ENCODE measurements around the gene NDC1. TPM values are rescaled to one million over a fixed set of nuclear protein-coding genes. Genes with fewer than 3 reads are reported as not detected.

NDC1 gene
- total RNA-seq, 4 donors from 2014 or later = 6.8 to 13.3 (median 11.1) TPM

GRCh38 chr1:53722025-53722424 is 116.1 kb downstream of the NDC1 start:
- H3K4me3 ChIP-seq (ENCODE audit: low read depth, poor library complexity, severe bottlenecking) = no peak overlapping the region
- WGBS, 2 donors = 81 to 82% methylated on average over 1 of the region's 1 CpG
- no peak for DNase-seq (ENCODE audit: low spot score in 2 of 2)
- intact Hi-C loops (cut with DNase I; ENCODE audit: low total_unique reads) = no loop called here
- TF ChIP-seq, protein P1, sequence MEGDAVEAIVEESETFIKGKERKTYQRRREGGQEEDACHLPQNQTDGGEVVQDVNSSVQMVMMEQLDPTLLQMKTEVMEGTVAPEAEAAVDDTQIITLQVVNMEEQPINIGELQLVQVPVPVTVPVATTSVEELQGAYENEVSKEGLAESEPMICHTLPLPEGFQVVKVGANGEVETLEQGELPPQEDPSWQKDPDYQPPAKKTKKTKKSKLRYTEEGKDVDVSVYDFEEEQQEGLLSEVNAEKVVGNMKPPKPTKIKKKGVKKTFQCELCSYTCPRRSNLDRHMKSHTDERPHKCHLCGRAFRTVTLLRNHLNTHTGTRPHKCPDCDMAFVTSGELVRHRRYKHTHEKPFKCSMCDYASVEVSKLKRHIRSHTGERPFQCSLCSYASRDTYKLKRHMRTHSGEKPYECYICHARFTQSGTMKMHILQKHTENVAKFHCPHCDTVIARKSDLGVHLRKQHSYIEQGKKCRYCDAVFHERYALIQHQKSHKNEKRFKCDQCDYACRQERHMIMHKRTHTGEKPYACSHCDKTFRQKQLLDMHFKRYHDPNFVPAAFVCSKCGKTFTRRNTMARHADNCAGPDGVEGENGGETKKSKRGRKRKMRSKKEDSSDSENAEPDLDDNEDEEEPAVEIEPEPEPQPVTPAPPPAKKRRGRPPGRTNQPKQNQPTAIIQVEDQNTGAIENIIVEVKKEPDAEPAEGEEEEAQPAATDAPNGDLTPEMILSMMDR (IDR thresholded peaks at IDR 0.05) = no peak
- TF ChIP-seq POLR2A (IDR thresholded peaks at IDR 0.05) = no peak

- TF ChIP-seq, protein P1 (IDR thresholded peaks at IDR 0.05) = no peak
- no peak for TF ChIP-seq POLR2A (IDR thresholded peaks at IDR 0.05)
- H3K4me3 ChIP-seq (ENCODE audit: low read depth, poor library complexity, severe bottlenecking) = no peak overlapping the region
- intact Hi-C loops (cut with DNase I; ENCODE audit: low total_unique reads) = no loop called here
- no peak for DNase-seq (ENCODE audit: low spot score in 2 of 2)
- 85 to 87% methylated on average over 4 of the region's 4 CpGs for WGBS, 2 donors
These were observed 117.0 kb downstream of the NDC1 start for GRCh38 chr1:53721088-53721487.

DNA sequence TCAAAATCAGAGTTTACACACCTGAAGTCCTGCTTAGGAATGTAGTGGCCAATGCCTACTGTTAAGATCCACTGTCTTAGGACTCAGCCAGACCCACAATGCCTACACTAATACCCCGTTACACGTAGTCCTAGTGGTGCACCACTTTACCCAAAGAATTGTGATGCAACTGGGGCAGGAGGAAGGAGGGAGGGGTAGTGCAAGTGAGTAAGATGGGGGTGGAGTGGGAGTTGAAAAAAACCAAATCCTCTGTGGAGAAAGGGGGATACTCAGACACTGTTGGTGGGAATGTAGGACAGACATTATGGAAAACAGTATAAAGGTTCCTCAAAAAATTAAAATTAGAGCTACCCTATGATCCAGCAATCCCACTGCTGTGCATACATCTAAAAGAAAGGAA is 118.6 kb downstream of the NDC1 start:
- intact Hi-C loops (cut with DNase I; ENCODE audit: low total_unique reads) = no loop called here
- TF ChIP-seq, protein P1 (IDR thresholded peaks at IDR 0.05) = no peak
- TF ChIP-seq POLR2A (IDR thresholded peaks at IDR 0.05) = no peak
- DNase-seq (ENCODE audit: low spot score in 2 of 2) = no peak
- H3K4me3 ChIP-seq (ENCODE audit: low read depth, poor library complexity, severe bottlenecking) = no peak overlapping the region
- WGBS, 2 donors = 96 to 100% methylated on average over 2 of the region's 2 CpGs

DNA sequence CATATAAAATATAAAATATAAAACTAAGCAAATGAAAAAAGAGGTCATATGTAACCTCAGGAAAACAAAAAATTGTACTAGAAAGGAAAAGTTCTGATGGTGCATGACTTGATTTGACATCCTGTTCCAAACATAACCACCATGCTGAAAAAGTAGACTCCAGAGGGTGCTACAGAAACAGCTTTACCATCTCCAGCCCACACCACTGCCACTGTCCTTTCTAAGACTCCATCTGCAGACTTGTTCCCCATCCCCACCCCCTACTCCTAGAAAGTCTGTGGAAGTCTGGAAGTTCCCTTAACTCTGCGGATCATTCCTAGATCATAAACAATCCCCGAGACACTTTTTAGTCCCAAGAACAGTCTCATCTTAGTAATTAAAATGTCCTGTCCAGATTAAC is 119.7 kb downstream of the NDC1 start:
- TF ChIP-seq, protein P1 (IDR thresholded peaks at IDR 0.05) = no peak
- TF ChIP-seq POLR2A (IDR thresholded peaks at IDR 0.05) = no peak
- H3K4me3 ChIP-seq (ENCODE audit: low read depth, poor library complexity, severe bottlenecking) = no peak overlapping the region
- 72 to 82% methylated on average over 2 of the region's 2 CpGs for WGBS, 2 donors
- intact Hi-C loops (cut with DNase I; ENCODE audit: low total_unique reads) = no loop called here
- no peak for DNase-seq (ENCODE audit: low spot score in 2 of 2)

DNA sequence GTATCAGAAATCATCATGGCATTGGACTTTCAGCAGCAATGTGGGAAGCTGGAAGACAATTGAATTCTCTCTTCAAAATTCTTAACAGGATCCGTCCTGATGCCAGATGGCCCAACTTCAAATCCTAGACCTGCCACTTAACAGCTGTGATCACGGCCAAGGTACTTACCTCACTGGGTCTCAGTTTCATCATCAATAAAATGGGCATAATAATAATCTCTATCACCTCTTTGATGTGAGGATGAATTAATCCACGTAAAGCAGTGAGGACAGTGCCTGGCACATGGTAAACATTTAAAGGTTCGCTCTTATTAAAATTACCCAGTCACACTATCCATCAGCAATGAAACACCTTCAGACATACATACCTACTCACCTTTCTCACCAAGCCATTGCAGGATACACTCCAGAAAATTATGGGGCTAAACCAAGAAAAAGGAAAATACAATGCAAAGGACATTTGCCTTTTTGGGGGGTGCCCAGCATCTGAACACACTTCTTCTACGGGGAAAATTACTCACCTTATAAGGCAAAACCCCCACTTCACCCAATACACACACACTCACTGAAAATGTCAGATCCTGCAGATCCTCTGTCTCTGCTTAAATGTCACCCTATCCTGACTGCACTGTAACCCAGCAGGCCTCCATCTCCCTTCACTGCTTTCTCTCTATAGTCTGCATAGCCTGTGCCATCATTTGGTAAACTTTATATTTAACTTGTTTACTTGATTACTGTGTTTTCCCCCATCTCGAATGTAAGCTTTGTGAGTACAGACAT is 120.9 kb downstream of the NDC1 start:
- TF ChIP-seq, protein P1 (IDR thresholded peaks at IDR 0.05) = no peak
- no peak for TF ChIP-seq POLR2A (IDR thresholded peaks at IDR 0.05)
- intact Hi-C loops (cut with DNase I; ENCODE audit: low total_unique reads) = no loop called here
- no peak for DNase-seq (ENCODE audit: low spot score in 2 of 2)
- WGBS, 2 donors = 82 to 85% methylated on average over 6 of the region's 6 CpGs
- H3K4me3 ChIP-seq (ENCODE audit: low read depth, poor library complexity, severe bottlenecking) = no peak overlapping the region

GRCh38 chr1:53716150-53716549 is 121.9 kb downstream of the NDC1 start:
- H3K4me3 ChIP-seq (ENCODE audit: low read depth, poor library complexity, severe bottlenecking) = no peak overlapping the region
- TF ChIP-seq POLR2A (IDR thresholded peaks at IDR 0.05) = no peak
- TF ChIP-seq, protein P1 (IDR thresholded peaks at IDR 0.05) = no peak
- intact Hi-C loops (cut with DNase I; ENCODE audit: low total_unique reads) = no loop called here
- no peak for DNase-seq (ENCODE audit: low spot score in 2 of 2)
- 87 to 90% methylated on average over 5 of the region's 5 CpGs for WGBS, 2 donors
